CD14-positive monocyte (primary cell): Measurements from ENCODE around the gene EZH1. TPM values are rescaled to one million over a fixed set of nuclear protein-coding genes. Genes with fewer than 3 reads are reported as not detected.
A peak's percentile ranks its signal among the peaks of the same experiment; 100 is the strongest.

Experiments
- DNase-seq, 3 donors: peaks; one replicate each; pipeline ENCODE4 v3.0.0-alpha.2; 2011 to 2022
- H2AFZ ChIP-seq: 2 replicates; pipeline ENCODE4 v1.6.0; 2012; ENCODE audit warnings: mild to moderate bottlenecking, low read depth, low read length, inconsistent platforms; ENCODE audit not compliant: insufficient read depth, poor library complexity, severe bottlenecking
- H3K27ac ChIP-seq, 2 donors: 1 replicate in 1 of 2; 2 replicates in 1 of 2; pipeline ENCODE4 v1.5.1; 2012 to 2013; ENCODE audit warnings: low read length in 2 of 2, control low read depth in 1 of 2, inconsistent platforms in 1 of 2, low read depth in 1 of 2, mild to moderate bottlenecking in 1 of 2
- H3K27me3 ChIP-seq, 2 donors: one replicate each; pipeline versions ENCODE4 v1.6.0 to v1.6.1; 2011 to 2013; ENCODE audit warnings: low read length in 2 of 2; ENCODE audit not compliant: control insufficient read depth in 2 of 2, insufficient read depth in 2 of 2
- H3K36me3 ChIP-seq, 2 donors: replicated peaks in 1 of 2; 1 replicate in 1 of 2; 2 replicates in 1 of 2; pipeline versions ENCODE4 v1.5.1 to v1.6.1; 2012 to 2013; ENCODE audit warnings: low read length in 2 of 2, control low read depth in 1 of 2, inconsistent platforms in 1 of 2, mild to moderate bottlenecking in 1 of 2; ENCODE audit not compliant: insufficient read depth in 2 of 2, control insufficient read depth in 1 of 2
- H3K4me1 ChIP-seq, 2 donors: 1 replicate in 1 of 2; 2 replicates in 1 of 2; pipeline versions ENCODE4 v1.5.1 to v1.6.1; 2012 to 2013; ENCODE audit warnings: low read length in 2 of 2, control low read depth in 1 of 2, inconsistent platforms in 1 of 2, mild to moderate bottlenecking in 1 of 2, moderate library complexity in 1 of 2; ENCODE audit not compliant: insufficient read depth in 2 of 2, control insufficient read depth in 1 of 2
- H3K4me2 ChIP-seq: replicated peaks from 2 replicates; pipeline ENCODE3; 2012; ENCODE audit warnings: low read length, moderate library complexity, mild to moderate bottlenecking; ENCODE audit not compliant: poor library complexity, severe bottlenecking; ENCODE audit errors: extremely low read depth
- H3K4me3 ChIP-seq, 3 experiments: fragments of 200-600 bp in 1 of 3; sonication (generic) in 1 of 3; replicated peaks in 1 of 3; 1 replicate in 2 of 3; 2 replicates in 1 of 3; pipeline ENCODE4 v1.5.1; 2011 to 2013; ENCODE audit warnings: low read length in 3 of 3, mild to moderate bottlenecking in 3 of 3, control low read depth in 2 of 3, low read depth in 2 of 3, inconsistent platforms in 1 of 3, moderate library complexity in 1 of 3
- H3K79me2 ChIP-seq: 2 replicates; pipeline ENCODE4 v1.6.0; 2012; ENCODE audit warnings: mild to moderate bottlenecking, control low read depth, inconsistent platforms, low read length, moderate library complexity; ENCODE audit not compliant: insufficient read depth
- H3K9ac ChIP-seq: 2 replicates; pipeline ENCODE4 v1.6.0; 2017; ENCODE audit warnings: low read length, mild to moderate bottlenecking; ENCODE audit not compliant: insufficient read depth, poor library complexity, severe bottlenecking
- H3K9me3 ChIP-seq, 2 donors: replicated peaks in 1 of 2; 1 replicate in 1 of 2; 2 replicates in 1 of 2; pipeline versions ENCODE4 v1.5.1 to v1.6.1; 2012 to 2013; ENCODE audit warnings: low read length in 2 of 2, control low read depth in 1 of 2; ENCODE audit not compliant: control insufficient read depth in 1 of 2, insufficient read depth in 1 of 2
- H4K20me1 ChIP-seq: 2 replicates; pipeline ENCODE4 v1.6.0; 2012; ENCODE audit warnings: mild to moderate bottlenecking, low read length, control low read depth, moderate library complexity; ENCODE audit not compliant: insufficient read depth
- H3K27ac Mint-ChIP-seq, 7 donors: one replicate each; pipeline ENCODE4 v1.8.0; 2020; ENCODE audit warnings: mild to moderate bottlenecking in 7 of 7, mixed read lengths in 7 of 7, moderate library complexity in 6 of 7, inconsistent platforms in 2 of 7
- H3K27me3 Mint-ChIP-seq, 3 donors: one replicate each; pipeline ENCODE4 v1.8.0; 2021 to 2022; ENCODE audit warnings: low read depth in 3 of 3, mild to moderate bottlenecking in 3 of 3, mixed read lengths in 3 of 3, moderate library complexity in 3 of 3, inconsistent platforms in 1 of 3
- H3K36me3 Mint-ChIP-seq, 2 donors: one replicate each; pipeline ENCODE4 v1.8.0; 2020; ENCODE audit warnings: mixed read lengths in 2 of 2, inconsistent platforms in 1 of 2, mild to moderate bottlenecking in 1 of 2
- H3K4me1 Mint-ChIP-seq: one replicate; pipeline ENCODE4 v1.8.0; 2020; ENCODE audit warnings: mild to moderate bottlenecking, mixed read lengths
- H3K4me3 Mint-ChIP-seq, 2 donors: one replicate each; pipeline ENCODE4 v1.8.0; 2020; ENCODE audit warnings: mild to moderate bottlenecking in 2 of 2, mixed read lengths in 2 of 2, moderate library complexity in 1 of 2
- H3K9me3 Mint-ChIP-seq, 7 donors: one replicate each; pipeline ENCODE4 v1.8.0; 2020 to 2022; ENCODE audit warnings: mixed read lengths in 7 of 7, mild to moderate bottlenecking in 6 of 7, moderate library complexity in 6 of 7, inconsistent platforms in 2 of 7
- WGBS: methylation state at CpG from one replicate; pipeline ENCODE4 v1.1.5; 2013; ENCODE audit warnings: missing lambda C conversion rate; ENCODE audit not compliant: insufficient coverage; 5-methylcytosine and 5-hydroxymethylcytosine counted together
- intact Hi-C, 2 donors: fragments of 100-400 bp; cut with micrococcal nuclease; formaldehyde crosslinking; loops; one replicate each; pipeline versions ENCODE4 v1.15.0 to v1.15.1; 2023
- polyA plus RNA-seq, 3 donors: library from polyadenylated mRNA; depleted of rRNA in 1 of 3; unstranded in 2 of 3; stranded (reverse) in 1 of 3; fragments of 300-500 nt in 2 of 3; fragments of >200 nt in 1 of 3; fragmentation: Illumina TruSeq in 2 of 3; gene quantifications; 1 replicate in 2 of 3; 2 replicates in 1 of 3; pipeline ENCODE4 v1.2.3, GENCODE V29; 2012 to 2021
- TF ChIP-seq, protein P1 (sequence below): fragments of 200-600 bp; IDR thresholded peaks from one replicate; pipeline ENCODE4 v1.8.0; 2022; ENCODE audit warnings: antibody characterized with exemption, mild to moderate bottlenecking

The EZH1 gene
- polyA plus RNA-seq, 3 donors: 12.3 to 169 (median 17.8) TPM

DNA sequence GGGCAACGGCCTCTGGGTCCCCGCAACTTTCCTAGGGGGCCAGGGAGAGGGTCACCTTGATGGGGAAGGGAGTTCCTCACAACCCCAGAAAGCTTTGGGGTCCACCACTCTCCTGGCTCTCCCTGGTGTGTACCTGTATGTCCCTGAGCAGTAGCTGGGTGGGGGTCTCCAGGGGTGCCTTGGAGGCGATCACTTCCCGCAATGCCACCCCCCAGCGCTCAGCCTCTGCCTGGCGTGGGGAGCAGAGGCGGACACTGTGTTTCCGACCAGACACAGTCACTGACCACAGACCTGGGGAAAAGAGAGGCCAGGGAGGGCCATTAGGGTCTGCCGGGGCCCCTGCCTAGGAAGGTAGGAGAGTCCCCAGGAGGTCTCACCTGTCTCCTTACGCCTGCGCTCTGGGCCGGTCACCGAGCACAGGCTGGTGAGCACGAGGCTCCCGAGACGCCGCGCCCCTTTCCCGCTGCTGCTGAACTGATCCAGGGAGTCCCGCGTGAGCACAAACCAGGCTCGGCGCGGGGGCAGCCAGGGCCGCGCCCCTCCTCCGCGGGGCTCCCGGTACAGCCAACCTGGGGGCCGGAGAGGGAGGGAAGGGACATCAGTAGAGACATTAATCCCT is 71.5 kb downstream of the EZH1 start:
- DNase-seq: no peak
- H3K9ac ChIP-seq: no peak overlapping the region
- H4K20me1 ChIP-seq: no peaks in the 10 kb centered on the region
- peaks cover 41 to 72% of the 10 kb centered on the region in 2 donors for H3K27me3 ChIP-seq
- 49% methylated on average over 12 of the region's 30 CpGs for WGBS
- Mint-ChIP-seq H3K36me3 (peaks cover 18 to 24% of the 10 kb centered on the region in 2 donors), H3K4me1 (peaks cover 50% of the 10 kb centered on the region), H3K27me3 (peaks cover 62 to 82% (median 76%) of the 10 kb centered on the region in 3 donors), H3K27ac (no peak overlapping the region), H3K4me3 (peak overlapping the region in 1 of 2 donors; percentile 42), H3K9me3 (peaks cover 0 to 27% (median 14%) of the 10 kb centered on the region in 7 donors)
- peaks cover 3 to 17% of the 10 kb centered on the region in 2 donors for H3K9me3 ChIP-seq
- peaks cover 53 to 66% of the 10 kb centered on the region in 2 donors for H3K4me1 ChIP-seq
- H3K36me3 ChIP-seq: no peaks in the 10 kb centered on the region
- H3K4me2 ChIP-seq: peak overlapping the region; percentile 57
- TF ChIP-seq, protein P1, sequence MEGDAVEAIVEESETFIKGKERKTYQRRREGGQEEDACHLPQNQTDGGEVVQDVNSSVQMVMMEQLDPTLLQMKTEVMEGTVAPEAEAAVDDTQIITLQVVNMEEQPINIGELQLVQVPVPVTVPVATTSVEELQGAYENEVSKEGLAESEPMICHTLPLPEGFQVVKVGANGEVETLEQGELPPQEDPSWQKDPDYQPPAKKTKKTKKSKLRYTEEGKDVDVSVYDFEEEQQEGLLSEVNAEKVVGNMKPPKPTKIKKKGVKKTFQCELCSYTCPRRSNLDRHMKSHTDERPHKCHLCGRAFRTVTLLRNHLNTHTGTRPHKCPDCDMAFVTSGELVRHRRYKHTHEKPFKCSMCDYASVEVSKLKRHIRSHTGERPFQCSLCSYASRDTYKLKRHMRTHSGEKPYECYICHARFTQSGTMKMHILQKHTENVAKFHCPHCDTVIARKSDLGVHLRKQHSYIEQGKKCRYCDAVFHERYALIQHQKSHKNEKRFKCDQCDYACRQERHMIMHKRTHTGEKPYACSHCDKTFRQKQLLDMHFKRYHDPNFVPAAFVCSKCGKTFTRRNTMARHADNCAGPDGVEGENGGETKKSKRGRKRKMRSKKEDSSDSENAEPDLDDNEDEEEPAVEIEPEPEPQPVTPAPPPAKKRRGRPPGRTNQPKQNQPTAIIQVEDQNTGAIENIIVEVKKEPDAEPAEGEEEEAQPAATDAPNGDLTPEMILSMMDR: no peak
- intact Hi-C loops: no loop called here
- peak overlapping the region; percentile 29 for H2AFZ ChIP-seq
- H3K27ac ChIP-seq: no peak overlapping the region
- peak overlapping the region in 1 of 3 experiments; percentile 75 for H3K4me3 ChIP-seq
- H3K79me2 ChIP-seq: no peaks in the 10 kb centered on the region

DNA sequence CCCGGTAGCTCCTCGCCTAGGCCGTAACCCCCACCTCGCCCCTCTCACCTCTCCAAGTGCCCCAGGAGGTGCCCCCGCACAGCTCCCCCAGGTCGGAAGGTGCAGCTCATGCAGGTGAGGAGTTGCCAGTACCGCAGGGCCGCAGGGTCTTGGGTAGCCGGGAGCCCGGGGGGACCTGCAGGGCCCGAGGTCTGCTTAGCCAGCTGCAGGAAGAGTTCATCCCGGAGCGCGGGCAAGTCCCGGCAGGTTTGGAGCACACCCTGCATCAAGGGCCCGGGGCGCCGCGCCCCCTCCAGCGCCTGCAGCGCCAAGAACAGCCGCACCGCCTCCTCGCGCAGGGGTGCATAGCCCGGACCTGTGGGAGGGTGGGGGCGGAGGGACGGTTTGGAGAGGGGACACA is 72.8 kb downstream of the EZH1 start:
- TF ChIP-seq, protein P1: no peak
- Mint-ChIP-seq H3K9me3 (peaks cover 0 to 27% (median 14%) of the 10 kb centered on the region in 7 donors), H3K4me1 (peaks cover 41% of the 10 kb centered on the region), H3K4me3 (peak overlapping the region in 1 of 2 donors; percentile 89), H3K36me3 (peaks cover 20 to 26% of the 10 kb centered on the region in 2 donors), H3K27me3 (peaks cover 62 to 83% (median 75%) of the 10 kb centered on the region in 3 donors), H3K27ac (no peak overlapping the region)
- Histone ChIP-seq H4K20me1 (no peaks in the 10 kb centered on the region), H3K9ac (no peak overlapping the region), H3K36me3 (no peaks in the 10 kb centered on the region), H3K4me1 (peaks cover 43 to 56% of the 10 kb centered on the region in 2 donors), H3K27me3 (peaks cover 41 to 72% of the 10 kb centered on the region in 2 donors), H3K4me3 (no peak overlapping the region), H3K27ac (no peak overlapping the region), H3K9me3 (peaks cover 3 to 17% of the 10 kb centered on the region in 2 donors), H2AFZ (no peak overlapping the region), H3K4me2 (no peak overlapping the region), H3K79me2 (no peaks in the 10 kb centered on the region)
- WGBS: 80% methylated on average over 27 of the region's 28 CpGs
- no peak for DNase-seq
- intact Hi-C loops: no loop called here
